ENCODE data around the gene IL36B.

Gene IL36B

GRCh38 chr2:113005030-113005509 lies 47.6 kb downstream of the IL36B start, which contains the start of gene IL36A:
Gene IL36A (plus strand): TSS chr2:113005459. CDS start chr2:113005872, 413 bp downstream.
- DNase-seq = no peak

GRCh38 chr2:113002677-113003076 lies 50.0 kb downstream of the IL36B start:
- no peak for DNase-seq

- DNase-seq = no peak
These were observed 52.2 kb downstream of the IL36B start for GRCh38 chr2:113000436-113000835.

- no peak for DNase-seq
These were observed 55.5 kb downstream of the IL36B start for GRCh38 chr2:112997151-112997550.

- no peak for DNase-seq
These were observed 56.0 kb downstream of the IL36B start for GRCh38 chr2:112996635-112997034.

GRCh38 chr2:112995346-112995920 lies 57.2 kb downstream of the IL36B start:
- no peak for DNase-seq

GRCh38 chr2:112994648-112995047 lies 58.0 kb downstream of the IL36B start:
- no peak for DNase-seq

- no peak for DNase-seq
These were observed 58.8 kb downstream of the IL36B start for GRCh38 chr2:112993831-112994230.

GRCh38 chr2:112989611-112990010 lies 63.1 kb downstream of the IL36B start:
- no peak for DNase-seq

- DNase-seq = no peak
These were observed 67.6 kb downstream of the IL36B start for GRCh38 chr2:112985090-112985489.

- DNase-seq = no peak
These were observed 72.1 kb downstream of the IL36B start for GRCh38 chr2:112980537-112980936.

GRCh38 chr2:112979731-112980130 lies 72.9 kb downstream of the IL36B start:
- DNase-seq = no peak

GRCh38 chr2:112977559-112978056 lies 75.1 kb downstream of the IL36B start, which contains the start of gene IL36G:
Gene IL36G (plus strand): TSS chr2:112978006. CDS start chr2:112978639, 633 bp downstream.
- DNase-seq = no peak

Data from GDM1 (cell line).